ENCODE data around the gene CERK. TPM values are rescaled to one million over a fixed set of nuclear protein-coding genes. Genes with fewer than 3 reads are reported as not detected.
A peak's percentile ranks its signal among the peaks of the same experiment; 100 is the strongest.

Gene CERK
- total RNA-seq, 5 donors from 2014 or later (not counting 1 experiment from before 2014, with no cell fraction given), result 77.4 to 155 (median 125) TPM

DNA sequence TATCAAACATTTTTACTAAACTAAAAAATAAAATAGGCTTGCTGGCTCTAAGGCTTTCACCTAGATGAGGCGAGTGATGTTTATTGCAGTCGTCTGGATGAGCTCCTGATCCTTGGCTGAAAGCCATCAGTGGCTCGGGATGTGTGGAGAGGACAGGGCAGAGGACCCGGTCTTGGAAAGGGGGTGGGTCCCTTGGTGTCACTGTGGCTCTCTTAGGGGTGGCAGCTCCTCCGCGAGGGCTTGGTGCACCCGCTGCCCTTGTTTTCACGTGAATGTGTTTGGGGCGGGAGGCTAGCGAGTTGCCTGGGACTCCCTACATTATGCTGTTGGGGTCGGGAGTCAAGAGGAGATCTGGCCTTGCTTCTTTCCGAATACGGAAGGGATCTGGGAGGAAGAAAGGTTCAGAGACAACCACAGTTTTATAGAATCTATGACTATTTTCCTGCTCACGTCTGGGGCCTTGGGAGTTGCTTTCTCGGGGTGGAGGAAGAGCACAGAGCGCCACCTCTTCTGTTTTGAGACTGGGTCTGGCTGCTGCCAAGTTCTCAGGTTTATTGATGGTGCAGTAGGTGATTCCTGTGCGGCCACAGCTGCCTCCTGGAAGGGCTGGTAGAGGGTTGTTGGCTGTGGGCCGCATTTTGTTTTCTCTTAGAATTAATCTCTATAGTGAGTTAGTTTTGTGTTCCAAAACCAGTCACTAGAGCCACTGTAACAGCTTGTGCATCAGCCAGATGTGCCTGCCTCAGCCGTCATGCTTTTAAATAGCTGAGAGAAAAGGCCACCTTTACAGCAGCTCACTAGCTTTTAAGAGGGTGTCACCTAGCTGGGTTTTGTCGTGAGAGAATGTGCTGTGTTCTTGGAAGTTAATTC is 37.2 kb upstream of the CERK start:
- Histone ChIP-seq H3K36me3 (ENCODE audit: control insufficient read depth in 2 of 2, extremely low read depth in 1 of 2, insufficient read depth in 1 of 2, low read length in 1 of 2) (peaks cover 1 to 5% of the 10 kb centered on the region in 2 donors), H3K27me3 (replicated peaks in 1 of 2; ENCODE audit: control insufficient read depth in 2 of 2, extremely low read depth in 1 of 2, insufficient read depth in 2 of 2, low read length in 1 of 2) (no peaks in the 10 kb centered on the region), H3K4me3 (ENCODE audit: control insufficient read depth in 1 of 2, extremely low read depth in 1 of 2, low read length in 1 of 2) (peak overlapping the region in 1 of 2 donors; percentile 16), H3K4me1 (ENCODE audit: control insufficient read depth in 1 of 2, extremely low read depth in 1 of 2, insufficient read depth in 2 of 2, low read length in 2 of 2) (peaks cover 32 to 65% of the 10 kb centered on the region in 2 experiments), H3K9me3 (no peaks in the 10 kb centered on the region), H3K27ac (ENCODE audit: low read length) (peak overlapping the region; percentile 78)
- peaks cover 65 to 85% (median 79%) of the 10 kb centered on the region in 3 donors for H3K4me1 Mint-ChIP-seq
- WGBS (ENCODE audit: insufficient coverage), result 82% methylated on average over 12 of the region's 20 CpGs
- CTCF ChIA-PET, result interaction anchor here in 1 of 2 donors (1.2 to 2.4 kb wide), 3 partner anchors 13 to 314 kb away, joined by 4 to 9 read pairs (median 6); partner anchors contain the start of gene TBC1D22A
- H3K4me3 Mint-ChIP-seq, result peak overlapping the region; percentile 61 to 79 (median 65)
- H3K27me3 Mint-ChIP-seq, result no peaks in the 10 kb centered on the region
- H3K27ac Mint-ChIP-seq, result peak overlapping the region; percentile 96 to 97
- POLR2A ChIA-PET, result no interaction called here
- H3K9me3 Mint-ChIP-seq, result no peaks in the 10 kb centered on the region
- DNase-seq (no peak), ATAC-seq (replicated peaks in 1 of 4) (no peak)
- peaks cover 6% of the 10 kb centered on the region for H3K36me3 Mint-ChIP-seq

DNA sequence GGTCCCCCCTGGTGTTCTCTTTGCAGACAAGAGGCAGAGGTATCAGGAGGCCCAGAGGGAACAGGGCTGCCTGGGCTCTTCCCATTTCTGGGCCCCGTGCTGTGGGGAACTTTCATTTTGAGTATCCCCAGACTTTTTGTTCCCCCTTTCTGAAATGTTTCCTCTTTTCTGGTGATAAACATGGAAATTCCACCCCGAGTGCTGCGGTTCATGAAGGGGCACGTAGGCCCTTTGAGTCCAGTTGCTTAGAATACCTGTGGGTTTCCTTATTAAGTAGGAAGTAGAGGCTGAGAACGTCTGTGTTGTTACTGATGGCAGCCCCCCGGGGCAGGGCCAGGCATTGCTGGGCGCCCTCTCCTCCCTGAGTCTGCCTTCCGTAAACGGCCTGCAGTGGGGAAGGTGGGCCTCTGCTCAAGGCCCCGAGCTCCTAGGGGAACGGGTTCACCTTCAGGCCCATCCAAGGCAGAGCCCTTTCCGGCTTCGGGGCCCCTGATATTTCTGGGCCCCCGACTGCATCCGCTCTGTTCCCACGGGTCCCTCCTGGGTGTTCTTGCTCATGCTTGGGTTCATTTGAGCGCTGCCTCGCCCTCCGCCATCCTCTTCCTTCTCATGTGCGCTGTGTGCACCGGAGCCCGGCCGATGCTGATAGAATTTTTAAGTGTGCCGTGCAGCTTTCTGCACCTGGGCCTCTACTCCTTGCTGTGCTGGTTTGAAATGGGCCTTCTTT is 36.4 kb upstream of the CERK start:
- peak in 5 of 35 experiments; percentile 32 to 42 (median 34) for DNase-seq

DNA sequence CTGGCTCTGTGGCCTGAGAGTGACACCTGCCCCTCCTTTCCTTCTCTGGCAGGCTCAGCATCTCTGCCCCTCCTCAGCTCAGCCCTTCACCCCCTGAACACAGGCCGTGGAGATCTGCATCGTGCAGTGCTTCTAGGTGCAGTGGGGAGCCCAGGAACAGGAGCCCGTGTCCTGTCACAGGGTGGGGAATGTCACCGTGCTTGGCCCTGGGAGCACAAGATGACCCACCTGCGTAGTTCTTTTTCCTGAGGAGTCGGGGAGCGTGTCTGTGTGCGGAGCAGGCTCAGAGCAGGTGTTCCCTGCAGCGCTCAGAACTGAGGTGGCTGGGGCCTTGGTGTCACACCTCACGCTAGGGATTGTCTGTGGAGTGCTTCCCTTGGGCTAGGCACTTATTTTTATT is 35.0 kb upstream of the CERK start:
- Histone ChIP-seq H3K36me3 (ENCODE audit: control insufficient read depth in 2 of 2, extremely low read depth in 1 of 2, insufficient read depth in 1 of 2, low read length in 1 of 2) (peaks cover 3 to 5% of the 10 kb centered on the region in 2 donors), H3K27me3 (replicated peaks in 1 of 2; ENCODE audit: control insufficient read depth in 2 of 2, extremely low read depth in 1 of 2, insufficient read depth in 2 of 2, low read length in 1 of 2) (no peaks in the 10 kb centered on the region), H3K4me3 (ENCODE audit: control insufficient read depth in 1 of 2, extremely low read depth in 1 of 2, low read length in 1 of 2) (no peak overlapping the region), H3K27ac (ENCODE audit: low read length) (peak overlapping the region; percentile 78), H3K4me1 (ENCODE audit: control insufficient read depth in 1 of 2, extremely low read depth in 1 of 2, insufficient read depth in 2 of 2, low read length in 2 of 2) (peaks cover 35 to 78% of the 10 kb centered on the region in 2 experiments), H3K9me3 (no peaks in the 10 kb centered on the region)
- WGBS (ENCODE audit: insufficient coverage), result 70% methylated on average over 9 of the region's 10 CpGs
- ATAC-seq (replicated peaks in 1 of 4) (no peak), DNase-seq (no peak)
- no peaks in the 10 kb centered on the region for H3K27me3 Mint-ChIP-seq
- peaks cover 6% of the 10 kb centered on the region for H3K36me3 Mint-ChIP-seq
- H3K27ac Mint-ChIP-seq, result peak overlapping the region; percentile 96 to 97
- ChIA-PET CTCF (interaction anchor here in 1 of 2 donors (1.3 to 2.4 kb wide), 3 partner anchors 11 to 34 kb away, joined by 4 to 9 read pairs (median 6); partner anchors contain the start of gene TBC1D22A), POLR2A (interaction anchor here in 1 of 2 donors (0.6 kb wide), 2 partner anchors 13 to 43 kb away, joined by 3 to 7 read pairs; no protein-coding TSS in a partner anchor)
- H3K9me3 Mint-ChIP-seq, result no peaks in the 10 kb centered on the region
- peaks cover 77 to 84% (median 84%) of the 10 kb centered on the region in 3 donors for H3K4me1 Mint-ChIP-seq
- peak overlapping the region in 1 of 3 donors; percentile 23 for H3K4me3 Mint-ChIP-seq

More for the DNA sequence above, 36.4 kb upstream of the CERK start:
- Histone ChIP-seq H3K36me3 (ENCODE audit: control insufficient read depth in 2 of 2, extremely low read depth in 1 of 2, insufficient read depth in 1 of 2, low read length in 1 of 2) (peaks cover 3 to 5% of the 10 kb centered on the region in 2 donors), H3K4me1 (ENCODE audit: control insufficient read depth in 1 of 2, extremely low read depth in 1 of 2, insufficient read depth in 2 of 2, low read length in 2 of 2) (peaks cover 35 to 71% of the 10 kb centered on the region in 2 experiments), H3K27me3 (replicated peaks in 1 of 2; ENCODE audit: control insufficient read depth in 2 of 2, extremely low read depth in 1 of 2, insufficient read depth in 2 of 2, low read length in 1 of 2) (no peaks in the 10 kb centered on the region), H3K27ac (ENCODE audit: low read length) (peak overlapping the region; percentile 78), H3K9me3 (no peaks in the 10 kb centered on the region), H3K4me3 (ENCODE audit: control insufficient read depth in 1 of 2, extremely low read depth in 1 of 2, low read length in 1 of 2) (peak overlapping the region; percentile 16 to 26)
- WGBS (ENCODE audit: insufficient coverage), result 59% methylated on average over 16 of the region's 24 CpGs
- Mint-ChIP-seq H3K36me3 (peaks cover 6% of the 10 kb centered on the region), H3K9me3 (no peaks in the 10 kb centered on the region), H3K27me3 (no peaks in the 10 kb centered on the region), H3K4me3 (peak overlapping the region; percentile 61 to 79 (median 65)), H3K27ac (peak overlapping the region; percentile 96 to 97), H3K4me1 (peaks cover 73 to 85% (median 79%) of the 10 kb centered on the region in 3 donors)
- CTCF ChIA-PET, result interaction anchor here in 1 of 2 donors (1.0 to 2.4 kb wide), 4 partner anchors 13 to 35 kb away, joined by 3 to 9 read pairs (median 5); partner anchors contain the start of gene TBC1D22A
- peak; percentile 44 to 67 (median 59) for ATAC-seq (replicated peaks in 1 of 4)
- POLR2A ChIA-PET, result no interaction called here

GRCh38 chr22:46770726-46771125 is 32.7 kb upstream of the CERK start:
- POLR2A ChIA-PET, result no interaction called here
- DNase-seq (peak in 1 of 35 experiments; percentile 32), ATAC-seq (replicated peaks in 1 of 4) (no peak)
- H3K36me3 ChIP-seq (ENCODE audit: control insufficient read depth in 2 of 2, extremely low read depth in 1 of 2, insufficient read depth in 1 of 2, low read length in 1 of 2), result peaks cover 5 to 14% of the 10 kb centered on the region in 2 donors
- H3K4me1 ChIP-seq (ENCODE audit: control insufficient read depth in 1 of 2, extremely low read depth in 1 of 2, insufficient read depth in 2 of 2, low read length in 2 of 2), result peaks cover 16 to 69% of the 10 kb centered on the region in 2 experiments
- H3K9me3 ChIP-seq, result no peaks in the 10 kb centered on the region
- H3K27me3 ChIP-seq (replicated peaks in 1 of 2; ENCODE audit: control insufficient read depth in 2 of 2, extremely low read depth in 1 of 2, insufficient read depth in 2 of 2, low read length in 1 of 2), result no peaks in the 10 kb centered on the region
- CTCF ChIA-PET, result interaction anchor here in 1 of 2 donors (0.6 kb wide), 1 partner anchor 108 kb away, joined by 3 read pairs; no protein-coding TSS in a partner anchor
- no peaks in the 10 kb centered on the region for H3K9me3 Mint-ChIP-seq
- H3K27ac ChIP-seq (ENCODE audit: low read length), result peak overlapping the region; percentile 59
- H3K27me3 Mint-ChIP-seq, result no peaks in the 10 kb centered on the region
- H3K4me3 Mint-ChIP-seq, result peak overlapping the region; percentile 46 to 59 (median 59)
- 43% methylated on average over 3 of the region's 9 CpGs for WGBS (ENCODE audit: insufficient coverage)
- H3K4me3 ChIP-seq (ENCODE audit: control insufficient read depth in 1 of 2, extremely low read depth in 1 of 2, low read length in 1 of 2), result no peak overlapping the region
- H3K36me3 Mint-ChIP-seq, result peaks cover 7% of the 10 kb centered on the region
- peak overlapping the region; percentile 94 to 95 for H3K27ac Mint-ChIP-seq
- H3K4me1 Mint-ChIP-seq, result peaks cover 70 to 79% (median 75%) of the 10 kb centered on the region in 3 donors

DNA sequence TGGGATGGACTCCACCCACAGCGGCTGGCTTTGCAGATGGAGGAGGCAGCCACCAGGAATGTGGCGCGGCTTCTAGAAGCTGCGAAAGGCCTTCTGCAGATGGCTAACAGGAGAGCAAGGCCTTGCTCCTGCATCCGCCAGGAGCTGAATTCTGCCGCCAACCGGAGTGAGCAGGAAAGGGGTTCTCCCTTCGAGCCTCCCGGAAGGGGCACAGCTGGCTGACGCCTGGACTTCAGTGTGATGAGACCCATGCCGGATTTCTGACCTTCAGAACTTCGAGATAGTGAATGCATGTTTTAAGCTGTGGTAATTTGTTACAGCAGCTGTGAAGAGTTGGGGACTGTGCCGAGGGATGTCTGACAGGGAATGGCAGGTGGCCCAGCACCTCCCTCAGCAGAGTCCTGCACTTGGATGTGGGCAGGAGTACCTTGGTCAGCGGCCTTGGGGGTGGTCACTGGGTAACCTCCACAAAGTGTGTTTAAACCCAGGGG is 32.1 kb upstream of the CERK start:
- Mint-ChIP-seq H3K27ac (peak overlapping the region; percentile 94 to 95), H3K27me3 (no peaks in the 10 kb centered on the region), H3K9me3 (no peaks in the 10 kb centered on the region), H3K36me3 (peaks cover 7% of the 10 kb centered on the region), H3K4me3 (peak overlapping the region; percentile 24 to 59 (median 59)), H3K4me1 (peaks cover 70 to 77% (median 73%) of the 10 kb centered on the region in 3 donors)
- H3K27ac ChIP-seq (ENCODE audit: low read length), result peak overlapping the region; percentile 59
- WGBS (ENCODE audit: insufficient coverage), result 95% methylated on average over 14 of the region's 14 CpGs
- ATAC-seq (replicated peaks in 1 of 4) (no peak), DNase-seq (no peak)
- H3K36me3 ChIP-seq (ENCODE audit: control insufficient read depth in 2 of 2, extremely low read depth in 1 of 2, insufficient read depth in 1 of 2, low read length in 1 of 2), result peaks cover 5 to 14% of the 10 kb centered on the region in 2 donors
- POLR2A ChIA-PET, result no interaction called here
- CTCF ChIA-PET, result interaction anchor here in 1 of 2 donors (0.6 kb wide), 1 partner anchor 109 kb away, joined by 3 read pairs; no protein-coding TSS in a partner anchor
- peaks cover 12 to 64% of the 10 kb centered on the region in 2 experiments for H3K4me1 ChIP-seq (ENCODE audit: control insufficient read depth in 1 of 2, extremely low read depth in 1 of 2, insufficient read depth in 2 of 2, low read length in 2 of 2)
- H3K27me3 ChIP-seq (replicated peaks in 1 of 2; ENCODE audit: control insufficient read depth in 2 of 2, extremely low read depth in 1 of 2, insufficient read depth in 2 of 2, low read length in 1 of 2), result no peaks in the 10 kb centered on the region
- no peak overlapping the region for H3K4me3 ChIP-seq (ENCODE audit: control insufficient read depth in 1 of 2, extremely low read depth in 1 of 2, low read length in 1 of 2)
- H3K9me3 ChIP-seq, result no peaks in the 10 kb centered on the region
